Right lobe of liver (tissue), 4 donors: ENCODE measurements around the gene MTAP.

Source experiments
- CTCF ChIP-seq, 4 donors: fragments of 200-600 bp in 3 of 4; fragments of 450-650 bp in 1 of 4; IDR thresholded peaks; one replicate each; pipeline versions ENCODE4 v1.5.1 to v1.8.0; 2016 to 2022; ENCODE audit warnings: antibody characterized with exemption in 4 of 4, mild to moderate bottlenecking in 2 of 4
- POLR2A ChIP-seq: fragments of 450-650 bp; IDR thresholded peaks from one replicate; pipeline ENCODE4 v1.6.1; 2017; ENCODE audit warnings: antibody characterized with exemption, mild to moderate bottlenecking
- donor health status: DM: no; HTN: no; CAD: no.
- donor health status: DM: no; HTN: no; CAD: no.
- donor health status: DM: no; HTN: yes; CAD: no.

GRCh38 chr9:21795483-21795882 lies 7.0 kb upstream of the MTAP start:
- TF ChIP-seq CTCF (IDR thresholded peaks at IDR 0.05) (no peak), POLR2A (no peak)
